ENCODE measurements around the gene CCDC40.

Gene CCDC40

GRCh38 chr17:80146121-80147034 lies 109.9 kb downstream of the CCDC40 start:
- DNase-seq: no peak

- peak; percentile 97 for DNase-seq
These were observed 110.8 kb downstream of the CCDC40 start, which contains the start of gene EIF4A3 for GRCh38 chr17:80147035-80147822. EIF4A3 (minus strand) TSS chr17:80147128; CDS start chr17:80146961, 167 bp downstream.
